Left renal cortex interstitium (tissue), 4 donors: ENCODE data around the gene ENTREP3. TPM values are rescaled to one million over a fixed set of nuclear protein-coding genes. Genes with fewer than 3 reads are reported as not detected.
A peak's percentile ranks its signal among the peaks of the same experiment; 100 is the strongest.
"Not testable (repeated sequence)": the region's sequence is repeated elsewhere in the genome, so short reads cannot be mapped to it uniquely, and the experiment has no call there.

Source experiments
- DNase-seq, 4 donors: peaks; one replicate each; pipeline ENCODE4 v3.0.0-alpha.2; 2013; ENCODE audit warnings: low read depth in 4 of 4, low spot score in 2 of 4, missing footprints in 1 of 4
- polyA plus RNA-seq, 4 donors: library from polyadenylated mRNA; unstranded; fragments of 120-200 nt; gene quantifications; one replicate each; pipeline ENCODE4 v1.2.1, GENCODE V29; 2013; ENCODE audit not compliant: insufficient read length in 4 of 4

Gene ENTREP3
- polyA plus RNA-seq, 4 donors = 18.7 to 34.5 (median 28.5) TPM

DNA sequence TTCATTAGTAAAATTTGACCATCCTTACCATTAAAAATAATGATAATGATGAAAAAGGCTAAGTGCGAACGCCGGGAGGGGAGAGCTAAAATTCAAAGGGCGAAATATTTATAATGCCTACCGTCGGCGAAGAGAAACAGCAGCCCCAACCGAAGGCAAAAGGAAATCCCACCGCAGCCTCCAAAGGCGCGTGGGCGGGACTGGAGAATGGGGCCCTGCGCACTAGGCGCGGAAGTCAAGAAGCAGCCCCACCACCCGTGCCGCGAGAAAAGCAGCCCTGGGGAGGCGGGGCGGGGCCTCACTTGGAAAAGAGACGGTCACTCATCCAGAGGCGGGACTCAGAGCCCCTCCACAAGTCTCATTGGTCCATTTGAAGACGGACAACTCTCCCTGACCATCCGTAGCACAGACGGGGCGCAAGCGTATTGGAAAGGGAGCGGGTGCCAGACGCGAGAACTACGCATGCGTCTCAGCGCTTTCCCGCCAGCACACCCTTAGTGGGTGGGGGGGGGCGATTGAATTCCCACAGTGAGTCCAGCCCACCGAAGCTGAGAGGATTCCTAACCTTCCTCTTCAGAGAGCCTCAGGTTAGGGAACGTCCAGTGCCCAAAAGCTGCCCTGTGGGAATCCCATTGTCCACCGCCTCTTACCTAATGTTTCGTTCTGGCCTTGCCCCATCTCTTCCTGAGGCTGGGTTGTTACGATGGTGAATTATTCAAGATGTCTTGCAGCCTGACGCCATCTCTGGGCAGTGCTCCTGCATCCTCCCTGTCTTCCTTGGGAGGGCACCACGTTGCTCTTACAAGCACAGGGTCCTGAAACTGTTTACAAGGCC lies 27.8 kb downstream of the ENTREP3 start:
- DNase-seq = peak; percentile 97 to 100 (median 98)

DNA sequence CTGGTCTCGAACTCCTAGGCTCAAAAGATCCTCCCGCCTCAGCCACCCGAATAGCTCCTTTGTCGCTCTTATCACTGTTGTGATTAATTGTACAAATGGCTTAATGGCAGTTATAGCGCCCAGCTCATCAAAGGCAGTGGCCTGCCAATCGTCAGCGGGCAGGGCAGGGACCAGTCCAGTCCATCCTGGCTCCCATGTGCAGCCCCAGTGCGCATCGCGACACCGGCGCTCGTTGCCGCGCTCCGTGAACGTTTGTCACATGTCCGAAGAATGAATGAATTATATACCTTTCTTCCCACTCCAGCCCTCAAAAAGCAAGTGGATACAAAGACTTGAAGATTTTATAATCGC lies 28.4 kb downstream of the ENTREP3 start:
- no peak for DNase-seq

DNA sequence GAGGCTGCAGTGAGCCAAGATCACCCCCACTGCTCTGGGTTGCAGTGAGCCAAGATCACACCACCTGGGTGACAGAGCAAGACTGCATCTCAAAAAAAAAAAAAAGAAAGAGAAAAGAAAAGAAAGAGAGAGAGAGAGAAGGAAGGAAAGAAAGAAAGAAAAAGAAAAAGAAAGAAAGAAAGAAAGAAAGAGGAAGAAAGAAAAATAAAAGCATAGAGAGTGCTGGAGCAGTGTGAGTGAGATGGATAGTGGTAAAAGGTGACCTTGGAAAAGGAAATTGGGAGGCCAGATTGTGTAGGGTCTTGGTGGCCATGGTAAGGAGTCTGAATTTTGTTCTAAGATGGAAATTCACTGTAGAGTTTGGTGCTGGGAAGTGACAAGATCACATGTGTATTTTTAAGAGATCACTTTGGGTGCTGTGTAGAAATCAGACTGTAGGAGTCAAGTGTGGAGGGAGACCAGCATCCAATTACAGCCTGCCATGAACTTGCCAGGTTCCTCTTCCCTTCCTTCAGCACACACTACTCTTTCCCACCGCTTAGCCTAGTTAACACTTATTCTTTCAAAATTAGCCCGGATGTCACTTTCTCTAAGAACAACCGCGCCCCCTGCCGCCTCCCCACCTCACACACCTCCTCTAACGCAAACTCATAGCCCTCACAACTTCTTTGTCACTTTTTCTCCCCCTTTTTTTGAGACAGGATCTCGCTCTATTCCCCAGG lies 28.9 kb downstream of the ENTREP3 start:
- no peak for DNase-seq

DNA sequence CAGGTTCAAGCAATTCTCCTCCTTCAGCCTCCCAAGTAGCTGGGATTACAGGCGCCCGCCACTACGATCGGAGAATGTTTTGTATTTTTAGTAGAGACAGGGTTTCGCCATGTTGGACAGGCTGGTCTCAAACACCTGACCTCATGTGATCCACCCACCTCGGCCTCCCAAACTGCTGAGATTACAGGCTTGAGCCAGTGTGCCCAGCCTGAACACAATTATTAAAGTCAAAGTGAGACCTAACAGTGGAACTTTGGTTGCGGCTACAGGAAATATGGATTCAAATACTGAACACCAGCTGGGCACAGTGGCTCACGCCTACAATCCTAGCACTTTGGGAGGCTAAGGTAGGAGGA lies 29.9 kb downstream of the ENTREP3 start:
- not testable (repeated sequence) for DNase-seq

DNA sequence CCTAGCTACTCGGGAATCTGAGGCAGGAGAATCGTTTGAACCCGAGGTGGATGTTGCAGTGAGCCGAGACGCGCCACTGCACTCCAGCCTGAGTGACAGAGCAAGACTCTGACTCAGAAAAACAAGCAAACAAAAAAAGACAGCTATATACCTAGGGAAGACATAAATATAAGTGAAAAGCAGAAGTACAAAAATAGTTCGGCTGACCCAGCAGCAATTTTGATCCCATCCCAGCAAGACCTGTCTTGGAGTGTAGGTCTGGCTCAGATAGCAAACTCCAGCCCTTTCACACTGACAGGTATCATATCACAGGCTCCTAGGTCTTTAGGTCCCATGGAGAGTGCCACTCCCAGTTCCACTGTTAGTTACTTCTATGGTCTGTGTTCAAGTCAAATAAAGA lies 32.2 kb downstream of the ENTREP3 start:
- DNase-seq = no peak

DNA sequence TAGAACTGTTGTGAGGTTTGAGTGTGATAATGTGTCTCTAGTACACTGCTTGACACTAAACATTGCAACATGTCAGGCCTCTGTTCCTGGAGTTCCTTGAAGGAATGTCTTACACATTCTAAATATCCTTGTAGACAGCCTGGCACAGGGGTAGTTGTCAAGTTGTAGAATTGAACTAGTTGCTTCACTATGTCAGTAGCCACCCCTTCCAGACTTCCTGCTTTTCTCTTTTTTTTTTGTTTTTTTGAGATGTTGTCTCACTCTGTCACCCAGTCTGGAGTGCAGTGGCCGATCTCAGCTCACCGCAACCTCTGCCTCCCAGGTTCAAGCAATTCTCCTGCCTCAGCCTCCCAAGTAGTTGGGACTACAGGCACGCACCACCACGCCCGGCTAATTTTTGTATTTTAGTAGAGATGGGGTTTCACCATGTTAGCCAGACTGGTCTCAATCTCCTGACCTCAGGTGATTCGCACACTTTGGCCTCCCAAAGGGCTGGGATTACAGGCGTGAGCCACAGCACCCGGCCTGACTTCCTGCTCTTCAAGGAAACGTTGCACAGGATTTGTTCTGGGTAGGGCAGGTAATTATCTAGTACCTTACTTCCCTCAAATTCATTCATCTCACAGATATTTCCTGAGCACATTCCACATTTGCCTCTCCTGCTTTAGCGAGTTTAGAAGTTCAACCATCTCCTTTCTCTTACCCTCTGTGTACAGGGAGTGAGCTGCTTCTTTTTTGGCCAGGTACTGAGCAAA lies 34.9 kb downstream of the ENTREP3 start:
- not testable (repeated sequence) for DNase-seq

DNA sequence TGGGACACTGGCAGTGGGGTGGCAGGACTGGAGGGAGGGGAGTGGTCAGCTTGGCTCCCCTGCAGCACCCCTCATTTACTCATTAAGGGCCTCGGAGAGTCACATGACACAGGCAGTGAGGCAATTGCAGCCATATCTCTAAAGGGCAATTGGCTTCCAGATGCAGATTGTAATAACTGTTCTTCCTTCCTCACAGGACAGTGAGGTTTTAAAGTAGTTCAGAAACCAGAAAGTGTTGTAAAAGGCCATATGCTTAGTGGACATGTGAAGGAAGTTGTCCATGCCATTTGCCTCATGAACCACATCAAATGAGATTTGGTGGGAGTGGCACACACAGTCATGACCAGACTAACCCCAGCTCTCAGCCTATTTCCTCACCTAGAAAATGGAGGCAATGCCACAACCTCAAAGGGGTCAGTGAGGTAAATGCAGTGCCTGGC lies 35.7 kb downstream of the ENTREP3 start:
- DNase-seq = no peak

DNA sequence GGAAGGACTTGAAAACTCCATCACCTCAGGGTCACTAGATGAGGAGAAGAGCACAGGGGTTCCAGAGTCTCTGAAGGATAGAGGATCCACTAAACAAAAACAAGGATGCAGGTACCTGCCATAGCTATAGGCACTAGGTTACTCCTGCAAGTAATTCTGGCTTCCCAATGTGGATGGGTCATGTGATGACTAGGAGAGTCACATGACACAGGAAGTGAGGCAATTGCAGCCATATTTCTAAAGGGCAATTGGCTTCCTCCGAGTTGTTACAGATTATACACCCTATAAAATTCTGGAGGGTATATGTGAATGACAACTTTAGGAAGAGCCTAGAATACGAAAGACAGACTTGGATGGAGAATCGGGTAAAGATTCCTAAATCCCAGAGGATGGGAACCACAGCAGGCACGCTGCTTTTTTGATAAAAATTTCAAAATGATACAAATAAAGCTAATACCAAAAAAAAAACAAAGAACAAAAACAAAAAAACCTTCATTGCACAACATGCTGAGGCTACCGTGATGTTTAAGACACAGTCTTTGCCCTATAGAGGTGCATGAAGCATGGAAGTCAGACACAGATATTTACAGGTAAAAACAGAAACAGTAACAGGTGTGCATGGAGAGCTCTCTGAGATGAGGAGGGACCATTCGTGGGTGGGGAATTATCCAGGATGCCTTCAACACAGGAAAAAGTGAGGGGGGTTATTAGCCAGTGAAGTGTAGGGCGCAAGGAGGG lies 36.3 kb downstream of the ENTREP3 start:
- peak in 1 of 4 donors; percentile 50 for DNase-seq

- DNase-seq = not testable (repeated sequence)
These were observed 40.6 kb downstream of the ENTREP3 start for GRCh38 chr1:155214702-155215101.

DNA sequence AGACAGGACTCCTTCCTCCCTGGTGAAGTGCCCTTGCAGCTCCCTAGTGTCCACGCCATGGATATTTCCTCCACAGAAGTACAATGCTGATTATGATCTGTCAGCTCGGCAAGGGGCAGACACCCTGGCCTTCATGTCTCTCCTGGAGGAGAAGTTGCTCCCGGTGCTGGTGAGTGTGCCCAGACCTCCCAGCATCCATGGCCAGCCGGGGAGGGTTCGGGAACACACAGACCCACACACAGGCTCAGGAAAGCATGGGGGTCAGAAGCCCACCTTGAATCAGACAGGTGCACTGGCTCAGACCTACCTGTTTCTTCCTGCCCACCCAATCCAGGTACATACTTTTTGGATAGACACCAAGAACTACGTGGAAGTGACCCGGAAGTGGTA lies 43.2 kb downstream of the ENTREP3 start:
- DNase-seq = not testable (repeated sequence)

GRCh38 chr1:155211381-155212050 lies 43.8 kb downstream of the ENTREP3 start:
- not testable (repeated sequence) for DNase-seq

DNA sequence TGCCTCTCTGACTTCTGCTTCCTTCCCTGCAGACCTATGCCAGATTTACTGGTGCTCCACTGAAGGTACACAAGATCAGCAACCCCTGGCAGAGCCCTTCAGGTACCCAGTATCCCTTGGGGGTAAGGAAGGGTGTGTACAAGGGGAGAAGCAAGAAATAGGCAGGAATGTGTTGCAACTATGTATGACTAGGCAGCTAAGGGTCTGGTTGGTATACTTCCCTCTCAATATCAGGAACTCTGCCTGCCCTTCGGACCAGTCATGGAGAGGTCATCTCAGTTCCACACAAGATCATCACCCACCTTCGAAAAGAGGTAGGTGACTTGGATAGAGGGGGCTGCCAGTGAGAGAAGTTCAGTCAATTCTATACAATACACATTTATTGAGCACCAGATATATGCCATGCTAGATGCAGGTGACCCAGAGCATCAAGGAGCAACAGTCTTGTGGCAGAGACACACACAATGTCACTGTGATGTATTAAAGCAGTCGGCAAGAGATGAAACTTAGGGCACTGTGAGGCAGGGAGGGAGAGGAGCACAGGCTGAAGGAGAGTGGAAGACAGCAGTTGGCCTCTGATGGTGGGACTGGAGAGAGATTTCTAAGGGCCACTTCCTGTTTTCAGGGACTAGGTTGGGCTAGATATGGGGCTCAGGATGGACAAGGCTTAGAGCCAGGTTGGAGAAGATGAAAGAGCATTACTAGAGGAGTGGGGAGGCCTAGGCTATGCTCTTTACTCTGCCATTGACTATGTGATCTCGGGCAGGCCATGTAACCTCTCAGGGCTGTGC lies 44.8 kb downstream of the ENTREP3 start:
- no peak for DNase-seq

GRCh38 chr1:155209312-155209721 lies 46.0 kb downstream of the ENTREP3 start:
- DNase-seq = no peak

- DNase-seq = peak in 1 of 4 donors; percentile 81
These were observed 46.6 kb downstream of the ENTREP3 start, which contains the start of gene MTX1 for GRCh38 chr1:155208541-155209311. MTX1 (plus strand) TSS chr1:155208695; CDS start chr1:155208805, 110 bp downstream.

GRCh38 chr1:155207806-155208540 lies 47.3 kb downstream of the ENTREP3 start, which contains the start of gene THBS3:
THBS3 (minus strand) TSS chr1:155207897; CDS start chr1:155207876, 21 bp downstream.
- no peak for DNase-seq

GRCh38 chr1:155206891-155207805 lies 48.1 kb downstream of the ENTREP3 start:
- DNase-seq = peak in 1 of 4 donors; percentile 75
